Measurements from ENCODE around the gene RAD51C. TPM values are rescaled to one million over a fixed set of nuclear protein-coding genes. Genes with fewer than 3 reads are reported as not detected.
"Not testable (repeated sequence)": the region's sequence is repeated elsewhere in the genome, so short reads cannot be mapped to it uniquely, and the experiment has no call there.

Gene RAD51C
- total RNA-seq, 1 donor from 2014 or later, result 77.4 TPM

- intact Hi-C loops (cut with micrococcal nuclease), result no loop called here
Observed at GRCh38 chr17:58730937-58731336, 38.5 kb downstream of the RAD51C start.

- intact Hi-C loops (cut with micrococcal nuclease), result no loop called here
Observed at GRCh38 chr17:58734040-58734439, 41.6 kb downstream of the RAD51C start.

GRCh38 chr17:58734811-58735210, 42.4 kb downstream of the RAD51C start:
- intact Hi-C loops (cut with micrococcal nuclease), result no loop called here

GRCh38 chr17:58741121-58741625, 48.8 kb downstream of the RAD51C start:
- intact Hi-C loops (cut with micrococcal nuclease), result no loop called here

GRCh38 chr17:58747674-58748073, 55.3 kb downstream of the RAD51C start:
- intact Hi-C loops (cut with micrococcal nuclease), result no loop called here

GRCh38 chr17:58749627-58750026, 57.2 kb downstream of the RAD51C start:
- intact Hi-C loops (cut with micrococcal nuclease), result not testable (repeated sequence)

GRCh38 chr17:58753026-58753425, 60.6 kb downstream of the RAD51C start:
- intact Hi-C loops (cut with micrococcal nuclease), result no loop called here

- intact Hi-C loops (cut with micrococcal nuclease), result loop anchor here (5.0 kb wide), 1 partner anchor 247 kb away; no protein-coding TSS in a partner anchor
Observed at GRCh38 chr17:58755269-58755576, 62.8 kb downstream of the RAD51C start.

- intact Hi-C loops (cut with micrococcal nuclease), result loop anchor here (1.0 to 5.0 kb wide), 2 partner anchors 96 to 247 kb away; no protein-coding TSS in a partner anchor
Observed at GRCh38 chr17:58755577-58756245, 63.3 kb downstream of the RAD51C start, which contains the start of gene PPM1E. Gene PPM1E, plus strand, starts transcription at chr17:58755854.

- intact Hi-C loops (cut with micrococcal nuclease), result loop anchor here (1.0 to 5.0 kb wide), 2 partner anchors 97 to 246 kb away; no protein-coding TSS in a partner anchor
Observed at GRCh38 chr17:58756246-58757161, 64.1 kb downstream of the RAD51C start.

GRCh38 chr17:58757162-58757613, 64.8 kb downstream of the RAD51C start:
- intact Hi-C loops (cut with micrococcal nuclease), result loop anchor here (5.0 kb wide), 1 partner anchor 245 kb away; no protein-coding TSS in a partner anchor

GRCh38 chr17:58758890-58759289, 66.5 kb downstream of the RAD51C start:
- intact Hi-C loops (cut with micrococcal nuclease), result loop anchor here (5.0 kb wide), 1 partner anchor 243 kb away; no protein-coding TSS in a partner anchor

- intact Hi-C loops (cut with micrococcal nuclease), result loop anchor here (5.0 kb wide), 1 partner anchor 243 kb away; no protein-coding TSS in a partner anchor
Observed at GRCh38 chr17:58759522-58759921, 67.1 kb downstream of the RAD51C start.

- intact Hi-C loops (cut with micrococcal nuclease), result no loop called here
Observed at GRCh38 chr17:58760248-58760647, 67.8 kb downstream of the RAD51C start.

GRCh38 chr17:58763263-58763662, 70.9 kb downstream of the RAD51C start:
- intact Hi-C loops (cut with micrococcal nuclease), result no loop called here

GRCh38 chr17:58764373-58764772, 72.0 kb downstream of the RAD51C start:
- intact Hi-C loops (cut with micrococcal nuclease), result no loop called here

GRCh38 chr17:58778482-58778881, 86.1 kb downstream of the RAD51C start:
- intact Hi-C loops (cut with micrococcal nuclease), result not testable (repeated sequence)

- intact Hi-C loops (cut with micrococcal nuclease), result no loop called here
Observed at GRCh38 chr17:58779446-58779845, 87.0 kb downstream of the RAD51C start.

GRCh38 chr17:58783380-58783779, 91.0 kb downstream of the RAD51C start:
- intact Hi-C loops (cut with micrococcal nuclease), result no loop called here

GRCh38 chr17:58785097-58785496, 92.7 kb downstream of the RAD51C start:
- intact Hi-C loops (cut with micrococcal nuclease), result no loop called here
